Epithelial cell of proximal tubule (primary cell): ENCODE results near the gene B3GALT6. TPM values are rescaled to one million over a fixed set of nuclear protein-coding genes. Genes with fewer than 3 reads are reported as not detected.
"Not testable (repeated sequence)": the region's sequence is repeated elsewhere in the genome, so short reads cannot be mapped to it uniquely, and the experiment has no call there.

ENCODE experiments used
- DNase-seq: peaks from one replicate; pipeline ENCODE4 v3.0.0-alpha.2; 2011; ENCODE audit warnings: low read depth
- H3K4me3 ChIP-seq: 2 replicates; pipeline ENCODE4 v1.5.1; 2011; ENCODE audit warnings: low read depth, mild to moderate bottlenecking, low read length
- CTCF ChIP-seq: conservative IDR thresholded peaks from 2 replicates; pipeline ENCODE4 v1.5.1; 2012; ENCODE audit warnings: low read depth, mild to moderate bottlenecking, low read length
- total RNA-seq: library from RNA; depleted of rRNA; stranded (reverse); fragments of >200 nt; gene quantifications from 2 replicates; pipeline ENCODE4 v1.2.3, GENCODE V29; 2015

Gene B3GALT6
- total RNA-seq, 1 donor from 2014 or later = 36.6 TPM

GRCh38 chr1:1245178-1245816 is 13.3 kb downstream of the B3GALT6 start:
- H3K4me3 ChIP-seq = no peak overlapping the region
- DNase-seq = no peak

GRCh38 chr1:1245817-1246576 is 14.0 kb downstream of the B3GALT6 start:
- no peak for DNase-seq
- TF ChIP-seq CTCF = no peak
- no peak overlapping the region for H3K4me3 ChIP-seq

More at GRCh38 chr1:1245178-1245816, 13.3 kb downstream of the B3GALT6 start:
- TF ChIP-seq CTCF = no peak

GRCh38 chr1:1246577-1247340 is 14.7 kb downstream of the B3GALT6 start, which contains the start of gene C1QTNF12:
C1QTNF12 (minus strand) TSS chr1:1246722; CDS start chr1:1246690, 32 bp downstream.
- no peak for DNase-seq
- no peak within 1 kb of the TSS for H3K4me3 ChIP-seq
- no peak for TF ChIP-seq CTCF

GRCh38 chr1:1247341-1247913 is 15.4 kb downstream of the B3GALT6 start:
- DNase-seq = no peak
- TF ChIP-seq CTCF = no peak
- no peak overlapping the region for H3K4me3 ChIP-seq

- DNase-seq, H3K4me3 ChIP-seq: not testable (repeated sequence)
Observed at GRCh38 chr1:1248009-1248913, 16.2 kb downstream of the B3GALT6 start.

GRCh38 chr1:1250786-1251284 is 18.8 kb downstream of the B3GALT6 start:
- no peak for TF ChIP-seq CTCF
- H3K4me3 ChIP-seq = no peak overlapping the region
- no peak for DNase-seq
